HG03103 (cell line): ENCODE results near the gene RNF223.
A peak's percentile ranks its signal among the peaks of the same experiment; 100 is the strongest.

Source experiments
- ATAC-seq: cut with Tn5 transposase; IDR thresholded peaks from one replicate; pipeline ENCODE4 v1.9.1; 2021; ENCODE audit warnings: low read depth; ENCODE audit not compliant: unreplicated experiment

The RNF223 gene

GRCh38 chr1:1048765-1049164, 25.3 kb downstream of the RNF223 start:
- ATAC-seq, result no peak

- no peak for ATAC-seq
These were observed 26.1 kb downstream of the RNF223 start for GRCh38 chr1:1047963-1048362.

GRCh38 chr1:1047407-1047806, 26.7 kb downstream of the RNF223 start:
- no peak for ATAC-seq

- no peak for ATAC-seq
These were observed 27.3 kb downstream of the RNF223 start for GRCh38 chr1:1046767-1047166.

GRCh38 chr1:1046243-1046642, 27.9 kb downstream of the RNF223 start:
- no peak for ATAC-seq

GRCh38 chr1:1045129-1045528, 29.0 kb downstream of the RNF223 start:
- ATAC-seq, result no peak

- no peak for ATAC-seq
These were observed 29.5 kb downstream of the RNF223 start for GRCh38 chr1:1044455-1045078.

- no peak for ATAC-seq
These were observed 30.2 kb downstream of the RNF223 start for GRCh38 chr1:1043921-1044320.

GRCh38 chr1:1043411-1043810, 30.7 kb downstream of the RNF223 start:
- no peak for ATAC-seq

GRCh38 chr1:1042835-1043234, 31.3 kb downstream of the RNF223 start:
- no peak for ATAC-seq

GRCh38 chr1:1041873-1042272, 32.2 kb downstream of the RNF223 start:
- ATAC-seq, result no peak

- no peak for ATAC-seq
These were observed 33.0 kb downstream of the RNF223 start for GRCh38 chr1:1041092-1041523.

- ATAC-seq, result no peak
These were observed 33.8 kb downstream of the RNF223 start for GRCh38 chr1:1040004-1040991.

GRCh38 chr1:1039145-1039910, 34.8 kb downstream of the RNF223 start:
- ATAC-seq, result no peak

- ATAC-seq, result peak; percentile 49
These were observed 35.4 kb downstream of the RNF223 start for GRCh38 chr1:1038694-1039093.

GRCh38 chr1:1037366-1038327, 36.5 kb downstream of the RNF223 start:
- no peak for ATAC-seq

GRCh38 chr1:1035291-1035943, 38.7 kb downstream of the RNF223 start:
- no peak for ATAC-seq

- ATAC-seq, result no peak
These were observed 39.7 kb downstream of the RNF223 start for GRCh38 chr1:1034439-1034781.

GRCh38 chr1:1033731-1034438, 40.2 kb downstream of the RNF223 start:
- ATAC-seq, result no peak
